ENCODE results near the gene LNPEP.

DNA sequence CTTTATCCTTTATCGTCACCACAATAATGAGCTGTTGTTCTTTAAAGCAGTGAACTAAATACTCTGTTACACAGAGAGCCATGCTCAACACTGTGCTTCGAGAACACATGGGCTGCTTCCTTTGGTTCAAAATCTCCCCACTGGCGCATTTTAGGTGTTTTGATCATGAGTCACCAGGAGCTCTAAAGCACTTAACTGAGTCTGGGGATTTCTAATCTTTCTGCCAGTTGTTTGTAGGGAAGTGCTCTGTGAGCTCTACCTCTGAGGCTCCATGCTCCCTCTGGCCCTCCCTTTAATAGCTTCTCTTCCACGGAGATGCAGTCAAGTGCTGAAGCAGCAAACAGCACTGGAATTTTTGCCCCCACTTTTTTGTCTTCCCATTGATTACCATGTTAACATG, 42.5 kb upstream of the LNPEP start:
- TF ChIP-seq, protein P1, sequence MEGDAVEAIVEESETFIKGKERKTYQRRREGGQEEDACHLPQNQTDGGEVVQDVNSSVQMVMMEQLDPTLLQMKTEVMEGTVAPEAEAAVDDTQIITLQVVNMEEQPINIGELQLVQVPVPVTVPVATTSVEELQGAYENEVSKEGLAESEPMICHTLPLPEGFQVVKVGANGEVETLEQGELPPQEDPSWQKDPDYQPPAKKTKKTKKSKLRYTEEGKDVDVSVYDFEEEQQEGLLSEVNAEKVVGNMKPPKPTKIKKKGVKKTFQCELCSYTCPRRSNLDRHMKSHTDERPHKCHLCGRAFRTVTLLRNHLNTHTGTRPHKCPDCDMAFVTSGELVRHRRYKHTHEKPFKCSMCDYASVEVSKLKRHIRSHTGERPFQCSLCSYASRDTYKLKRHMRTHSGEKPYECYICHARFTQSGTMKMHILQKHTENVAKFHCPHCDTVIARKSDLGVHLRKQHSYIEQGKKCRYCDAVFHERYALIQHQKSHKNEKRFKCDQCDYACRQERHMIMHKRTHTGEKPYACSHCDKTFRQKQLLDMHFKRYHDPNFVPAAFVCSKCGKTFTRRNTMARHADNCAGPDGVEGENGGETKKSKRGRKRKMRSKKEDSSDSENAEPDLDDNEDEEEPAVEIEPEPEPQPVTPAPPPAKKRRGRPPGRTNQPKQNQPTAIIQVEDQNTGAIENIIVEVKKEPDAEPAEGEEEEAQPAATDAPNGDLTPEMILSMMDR (conservative IDR thresholded peaks at IDR 0.05; ENCODE audit: low read depth, low read length), result no peak
- TF ChIP-seq CHD1 (IDR thresholded peaks at IDR 0.05; ENCODE audit: low read depth, low read length), result no peak
- TF ChIP-seq POLR2A (IDR thresholded peaks at IDR 0.05; ENCODE audit: low read depth, low read length), result no peak
